HG03354 (cell line): Measurements from ENCODE around the gene SNAPC4.
"Not testable (repeated sequence)": the region's sequence is repeated elsewhere in the genome, so short reads cannot be mapped to it uniquely, and the experiment has no call there.

Experiments used
- ATAC-seq: cut with Tn5 transposase; IDR thresholded peaks from one replicate; pipeline ENCODE4 v1.9.1; 2021; ENCODE audit warnings: mild to moderate bottlenecking; ENCODE audit not compliant: unreplicated experiment, poor library complexity, severe bottlenecking

SNAPC4 gene

GRCh38 chr9:136361754-136362449 lies 38.1 kb downstream of the SNAPC4 start:
- ATAC-seq = no peak

DNA sequence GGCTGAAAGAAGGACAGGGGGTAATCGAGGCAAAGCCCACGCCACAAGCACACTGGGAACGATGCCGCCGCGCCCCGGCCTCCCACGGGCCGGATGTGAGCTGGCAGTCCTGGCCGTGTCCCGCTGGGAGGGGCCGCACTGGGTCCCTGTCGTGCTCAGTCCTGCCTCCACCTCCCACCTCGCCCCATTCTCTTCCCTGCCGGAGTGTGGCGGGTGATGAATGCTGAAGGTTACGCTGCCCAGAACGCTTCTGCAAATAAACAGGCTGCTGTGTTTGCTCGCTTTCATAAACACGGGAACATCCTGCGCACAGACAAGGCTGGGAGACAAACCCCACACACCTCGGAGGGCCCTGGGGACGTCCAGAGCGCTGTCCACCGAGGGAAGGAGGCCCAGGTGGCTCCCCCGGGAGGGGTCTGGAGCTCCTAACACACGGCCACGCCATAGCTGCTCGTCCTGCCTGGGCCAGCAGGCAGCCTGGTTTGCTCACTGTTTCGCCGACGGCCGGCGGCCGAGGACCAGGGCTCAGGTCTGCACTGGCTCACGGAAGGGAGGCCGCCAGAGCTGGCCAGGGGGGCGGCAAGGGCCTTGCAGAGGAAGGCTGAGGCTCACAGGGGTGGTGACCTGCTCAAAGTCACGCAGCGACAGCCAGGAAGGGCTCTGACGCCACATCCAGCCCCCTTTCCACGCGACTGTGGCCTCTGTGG lies 38.8 kb downstream of the SNAPC4 start:
- no peak for ATAC-seq

GRCh38 chr9:136359774-136360718 lies 39.9 kb downstream of the SNAPC4 start:
- ATAC-seq = no peak

DNA sequence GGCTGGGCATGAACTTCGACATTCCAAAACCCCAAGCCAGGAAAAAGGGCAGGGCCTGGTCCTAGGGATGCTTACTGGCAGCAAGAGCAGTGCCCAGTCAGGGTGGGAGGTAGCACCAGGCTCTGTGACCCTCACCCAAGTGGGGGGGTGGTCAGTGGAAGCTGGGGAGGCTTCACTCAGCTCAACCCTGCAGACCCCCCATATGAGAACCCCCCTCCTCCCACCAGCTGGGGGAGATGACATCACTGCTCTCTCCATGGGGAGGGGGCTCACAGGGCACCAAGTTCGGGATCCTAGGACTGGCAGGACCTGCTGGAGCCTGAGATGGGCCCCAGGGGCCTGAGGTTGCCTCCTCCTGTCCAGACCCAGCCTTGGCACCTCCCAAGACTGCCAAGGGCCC lies 41.1 kb downstream of the SNAPC4 start:
- ATAC-seq = no peak

DNA sequence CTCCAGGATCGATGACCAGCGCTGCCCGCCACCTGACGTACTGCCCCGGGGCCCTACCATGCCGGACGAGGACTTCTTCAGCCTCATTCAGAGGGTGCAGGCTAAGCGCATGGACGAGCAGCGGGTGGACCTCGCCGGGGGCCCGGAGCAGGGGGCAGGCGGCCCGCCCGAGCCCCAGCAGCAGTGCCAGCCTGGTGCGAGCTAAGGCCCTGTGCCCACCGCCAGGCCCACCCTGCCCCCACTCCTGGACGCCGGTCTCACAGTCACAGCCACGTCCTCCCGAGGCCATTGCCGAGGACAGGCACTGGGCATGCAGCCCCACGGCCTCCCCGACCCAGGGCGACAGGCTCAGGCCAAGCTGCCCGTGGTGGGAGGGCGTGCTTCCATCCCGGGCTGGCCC lies 42.0 kb downstream of the SNAPC4 start:
- ATAC-seq = no peak

DNA sequence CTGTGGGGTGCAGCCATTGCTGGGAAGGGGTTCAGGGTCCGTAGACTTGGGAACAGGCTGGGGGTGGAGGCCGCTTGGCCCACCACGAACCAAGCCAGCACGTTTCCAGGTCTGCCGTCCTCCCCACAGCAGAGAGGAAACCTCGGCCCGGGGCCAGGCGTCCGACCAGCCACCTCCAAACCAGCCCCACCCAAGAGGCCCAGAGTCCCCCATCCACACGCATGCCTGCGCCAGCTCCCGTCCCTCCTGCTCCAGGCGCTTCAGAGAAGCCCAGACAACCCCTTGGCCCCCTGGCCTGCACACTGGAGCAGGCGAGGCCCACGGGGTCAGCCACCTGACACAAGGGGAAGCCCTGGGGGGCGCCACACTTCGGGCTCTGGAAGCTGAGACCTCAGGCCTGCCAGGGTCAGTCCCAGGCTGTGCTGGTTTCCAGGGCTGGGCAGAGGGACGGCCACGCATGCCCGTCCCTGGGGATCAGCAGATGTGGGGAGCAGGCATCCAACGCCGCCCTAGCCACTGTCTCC lies 42.7 kb downstream of the SNAPC4 start:
- no peak for ATAC-seq

DNA sequence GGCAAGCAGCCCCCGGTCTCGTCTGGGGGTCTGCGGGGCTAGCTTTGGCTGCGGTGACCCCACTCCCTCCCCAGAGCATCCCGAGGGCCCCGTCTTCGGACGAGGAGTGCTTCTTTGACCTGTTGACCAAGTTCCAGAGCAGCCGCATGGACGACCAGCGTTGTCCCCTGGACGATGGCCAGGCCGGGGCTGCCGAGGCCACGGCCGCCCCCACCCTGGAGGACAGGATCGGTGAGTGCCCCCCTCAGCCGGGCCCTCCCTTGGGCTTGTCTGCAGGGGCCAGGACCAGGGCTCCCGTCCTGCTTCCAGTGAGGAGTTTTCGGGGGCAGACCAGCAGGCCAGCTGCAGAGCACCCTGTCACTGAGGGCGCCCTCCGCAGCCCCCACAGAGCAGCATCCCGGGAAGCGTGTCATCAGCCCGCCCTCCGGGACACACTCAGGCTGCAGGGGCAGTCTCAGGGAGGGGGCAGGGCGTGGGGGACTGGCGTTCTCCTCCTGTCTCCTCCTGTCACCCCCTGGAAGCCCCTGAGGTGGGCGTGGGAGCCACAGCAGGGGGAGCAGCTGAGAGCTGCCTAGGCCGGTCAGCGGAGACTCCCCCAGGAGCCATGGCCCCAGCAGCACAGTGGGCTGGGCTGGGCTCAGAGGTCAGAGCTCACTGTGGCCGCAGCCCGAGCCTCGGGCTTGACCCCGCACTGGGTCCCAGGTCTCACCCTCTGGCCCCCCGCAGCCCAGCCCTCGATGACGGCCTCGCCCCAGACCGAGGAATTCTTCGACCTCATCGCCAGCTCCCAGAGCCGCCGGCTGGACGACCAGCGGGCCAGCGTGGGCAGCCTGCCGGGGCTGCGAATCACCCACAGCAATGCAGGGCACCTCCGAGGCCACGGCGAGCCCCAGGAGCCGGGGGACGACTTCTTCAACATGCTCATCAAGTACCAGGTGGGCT lies 44.1 kb downstream of the SNAPC4 start:
- ATAC-seq = no peak

- ATAC-seq = no peak
These were observed 45.3 kb downstream of the SNAPC4 start for GRCh38 chr9:136354592-136355085.

DNA sequence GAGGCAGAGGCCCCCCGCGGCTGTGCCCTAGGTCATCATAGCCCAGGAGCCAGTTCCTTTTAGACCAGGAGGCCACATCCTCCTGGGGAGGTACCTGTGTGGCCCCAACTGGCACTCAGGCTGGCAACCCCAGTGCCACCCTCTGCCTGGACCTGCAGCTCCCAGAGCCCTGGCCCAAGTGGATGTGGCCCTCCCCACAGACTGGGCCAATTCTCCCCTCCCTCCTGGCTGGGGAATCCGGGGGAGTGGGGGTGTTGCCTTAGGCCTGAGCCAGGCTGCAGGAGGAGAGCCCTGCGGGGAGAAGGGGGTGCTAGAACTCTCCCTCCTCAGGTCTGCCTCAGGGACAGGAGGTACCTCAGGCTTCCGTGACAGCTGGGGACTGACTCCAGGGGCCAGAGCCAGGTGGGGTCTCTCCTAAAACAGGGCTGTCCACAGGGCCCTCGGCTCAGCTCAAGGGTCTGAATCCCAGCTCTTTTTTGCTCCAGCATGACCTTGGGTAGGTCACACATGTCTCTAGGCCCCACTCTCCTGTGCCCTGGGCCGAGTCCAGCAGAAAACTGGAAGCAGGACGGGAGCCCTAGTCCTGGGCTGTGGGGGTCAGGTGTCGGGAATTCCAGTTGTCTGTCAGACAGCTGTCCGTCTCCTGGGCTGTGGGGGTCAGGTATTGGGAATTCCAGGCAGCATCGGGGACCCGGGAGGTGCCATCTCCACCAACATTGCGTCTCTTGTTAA lies 46.0 kb downstream of the SNAPC4 start:
- ATAC-seq = no peak

GRCh38 chr9:136353088-136353487 lies 46.9 kb downstream of the SNAPC4 start:
- ATAC-seq = no peak

GRCh38 chr9:136352682-136353081 lies 47.3 kb downstream of the SNAPC4 start:
- no peak for ATAC-seq

GRCh38 chr9:136351868-136352267 lies 48.1 kb downstream of the SNAPC4 start:
- not testable (repeated sequence) for ATAC-seq

GRCh38 chr9:136351252-136351800 lies 48.6 kb downstream of the SNAPC4 start:
- no peak for ATAC-seq
